Keratinocyte (primary cell): ENCODE results near the gene RB1.

Source experiments
- CTCF ChIP-seq, 3 experiments: IDR thresholded peaks in 1 of 3; conservative IDR thresholded peaks in 1 of 3; optimal IDR thresholded peaks in 1 of 3; 2 replicates in 2 of 3; 3 replicates in 1 of 3; pipeline versions ENCODE3 to v1.5.1; 2011; ENCODE audit warnings: low read length in 3 of 3, mild to moderate bottlenecking in 3 of 3, moderate library complexity in 2 of 3, control low read depth in 1 of 3, inconsistent platforms in 1 of 3; ENCODE audit not compliant: insufficient read depth in 2 of 3; ENCODE audit errors: extremely low read depth in 1 of 3
- EZH2 ChIP-seq: IDR thresholded peaks from one replicate; pipeline ENCODE4 v1.6.1; 2012; ENCODE audit warnings: inconsistent platforms, mild to moderate bottlenecking, low read length, moderate library complexity

- TF ChIP-seq CTCF (optimal IDR thresholded peaks at IDR 0.05 in 1 of 3, IDR thresholded peaks at IDR 0.05 in 1 of 3, conservative IDR thresholded peaks at IDR 0.05 in 1 of 3; ENCODE audit: extremely low read depth in 1 of 3, insufficient read depth in 2 of 3, low read length in 3 of 3) (no peak), EZH2 (no peak)
Measured at GRCh38 chr13:48294653-48295052, 8.9 kb upstream of the RB1 start.
